NCI-H1694 treated with DMSO at 0.1 percent for 48 hours (cell line): ENCODE results near the gene TMEM179.

Experiments used
- DNase-seq: peaks from one replicate; lab custom pipeline; 2025; lab: John Stamatoyannopoulos, UW

The TMEM179 gene

DNA sequence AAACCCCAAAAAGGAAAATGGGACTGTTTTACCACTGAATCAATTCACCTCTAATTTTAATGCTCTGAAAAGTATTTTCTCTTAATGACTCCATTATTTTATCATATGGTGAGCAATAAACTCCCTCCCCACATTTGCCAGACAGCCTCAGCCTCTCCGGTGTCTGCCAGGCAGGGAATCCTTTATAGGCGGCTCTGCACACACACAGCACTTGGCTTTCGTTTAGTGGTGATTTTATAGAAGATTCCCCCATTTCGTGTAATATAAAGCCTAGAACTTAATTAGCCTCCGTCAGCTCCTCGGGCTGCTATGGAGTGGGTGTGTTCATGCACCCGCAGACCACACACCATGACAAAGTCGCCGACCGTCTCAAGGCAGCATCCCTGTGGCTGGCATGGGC lies 35.1 kb downstream of the TMEM179 start:
- DNase-seq, result peak; percentile 52

- no peak for DNase-seq
Measured at GRCh38 chr14:104568620-104569019, 36.0 kb downstream of the TMEM179 start.

- DNase-seq, result no peak
Measured at GRCh38 chr14:104567957-104568225, 36.7 kb downstream of the TMEM179 start.

DNA sequence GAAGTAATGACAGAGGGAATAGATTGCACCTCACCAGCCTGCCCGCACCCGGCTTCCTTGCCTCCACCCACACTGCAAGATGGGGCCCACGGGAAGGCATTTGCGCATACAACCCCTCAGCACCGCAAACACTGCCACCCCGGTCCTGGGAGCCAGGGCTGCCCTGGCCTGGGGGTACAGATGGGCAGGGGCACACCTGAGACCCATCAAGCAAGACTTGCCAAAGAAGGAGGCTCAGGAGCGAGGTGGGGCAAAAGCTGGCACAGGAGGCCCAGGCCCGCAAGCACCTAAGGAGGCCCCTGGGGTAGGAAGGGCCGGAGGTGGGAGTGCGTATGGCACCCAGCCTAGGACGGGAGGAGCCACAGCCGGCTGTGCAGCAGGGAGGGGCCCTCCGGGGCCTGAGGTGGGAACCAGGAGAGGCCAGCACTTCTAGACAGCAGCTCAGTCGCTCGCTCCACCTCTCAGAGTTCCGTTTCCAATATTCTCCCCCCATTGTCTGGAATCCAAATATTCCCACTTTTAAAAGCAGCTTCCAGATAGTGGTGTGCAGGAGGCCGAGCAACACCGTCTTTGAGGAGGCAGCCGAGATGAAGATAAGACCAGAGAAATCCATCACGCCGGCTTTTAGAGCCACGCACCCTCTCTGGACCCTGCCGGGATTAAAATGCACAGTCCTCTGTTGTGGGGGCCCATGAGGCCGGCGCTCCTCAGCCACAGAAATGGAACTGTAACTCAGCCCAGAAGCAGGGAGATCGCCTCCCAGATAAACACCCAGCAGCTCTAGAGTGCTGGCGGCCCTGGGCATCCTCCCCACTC lies 37.2 kb downstream of the TMEM179 start:
- peak; percentile 30 for DNase-seq

DNA sequence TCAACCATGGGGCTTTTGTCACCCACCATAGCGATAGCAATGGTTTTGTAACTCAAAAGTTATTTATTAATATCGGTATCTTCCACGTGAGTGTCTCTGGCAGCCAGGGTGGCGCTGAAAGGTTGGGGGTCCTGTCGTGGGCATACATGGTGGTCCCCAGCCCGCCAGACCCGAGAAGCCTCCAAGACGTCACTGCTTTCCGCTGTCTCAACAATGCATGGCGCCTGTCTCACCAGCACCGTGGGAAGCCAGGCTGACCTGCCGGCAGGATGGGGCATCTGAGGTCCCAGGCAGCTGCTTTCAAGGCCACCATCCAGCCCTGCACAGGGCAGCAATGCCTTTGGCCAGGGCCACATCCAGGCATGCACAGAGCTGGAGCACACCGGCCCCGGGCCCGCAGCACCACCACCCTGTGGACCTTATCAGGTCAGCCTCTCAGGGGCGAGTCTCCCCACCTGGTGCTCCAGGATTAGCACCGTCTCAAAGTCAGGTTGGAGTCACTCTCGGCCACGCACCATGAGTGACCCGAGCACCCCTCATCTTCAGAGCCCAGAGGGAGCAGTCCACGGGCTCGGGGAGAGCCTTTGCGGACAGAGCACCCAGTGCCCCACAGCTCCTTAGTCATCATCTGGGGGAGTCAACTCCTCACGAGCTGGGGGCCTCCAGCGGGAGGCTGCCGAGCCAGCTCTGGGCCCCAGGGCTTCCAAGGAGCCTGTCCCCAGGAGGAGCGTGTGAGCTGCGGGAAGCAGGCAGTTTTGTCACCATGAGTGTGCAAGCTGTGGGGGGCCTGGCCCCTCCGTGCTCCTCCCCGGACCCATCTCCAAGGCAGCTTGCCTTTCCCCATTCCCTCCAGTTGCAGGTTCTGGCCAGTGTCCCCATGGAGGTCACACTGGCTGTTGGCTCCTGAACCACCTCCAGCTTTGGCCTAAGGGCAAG lies 39.6 kb downstream of the TMEM179 start:
- DNase-seq, result no peak

GRCh38 chr14:104563742-104564615 lies 40.6 kb downstream of the TMEM179 start:
- peak; percentile 94 for DNase-seq

DNA sequence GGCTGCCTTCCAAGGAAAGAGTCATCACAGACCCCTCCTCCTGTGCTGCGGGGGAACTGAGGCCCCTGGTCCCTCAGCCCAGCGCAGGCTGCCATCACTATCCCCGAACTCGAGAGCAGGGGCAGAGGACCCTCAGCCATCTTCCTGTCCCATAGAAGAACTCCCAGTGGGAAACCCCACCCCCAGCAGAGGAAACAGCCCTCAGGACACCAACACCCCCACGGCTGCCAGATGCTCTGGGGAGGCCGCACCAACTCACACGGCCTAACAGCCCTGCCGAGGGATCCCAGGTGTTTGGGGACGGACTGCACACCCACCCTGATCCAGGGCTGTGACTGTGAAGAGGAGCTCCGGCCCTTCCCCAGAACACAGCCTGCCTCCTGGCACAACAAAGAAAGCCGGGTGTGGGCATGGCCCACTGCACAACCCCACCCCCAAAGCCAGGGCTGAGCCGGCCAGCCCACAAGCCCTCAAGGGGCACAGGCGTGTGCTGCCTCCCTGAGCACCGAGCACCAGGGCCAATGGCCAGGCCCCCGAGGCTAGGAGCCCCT lies 41.3 kb downstream of the TMEM179 start:
- peak; percentile 66 for DNase-seq

GRCh38 chr14:104562606-104563005 lies 42.0 kb downstream of the TMEM179 start:
- DNase-seq, result no peak

GRCh38 chr14:104561632-104562495 lies 42.7 kb downstream of the TMEM179 start:
- DNase-seq, result no peak

GRCh38 chr14:104561124-104561557 lies 43.4 kb downstream of the TMEM179 start:
- peak; percentile 68 for DNase-seq

DNA sequence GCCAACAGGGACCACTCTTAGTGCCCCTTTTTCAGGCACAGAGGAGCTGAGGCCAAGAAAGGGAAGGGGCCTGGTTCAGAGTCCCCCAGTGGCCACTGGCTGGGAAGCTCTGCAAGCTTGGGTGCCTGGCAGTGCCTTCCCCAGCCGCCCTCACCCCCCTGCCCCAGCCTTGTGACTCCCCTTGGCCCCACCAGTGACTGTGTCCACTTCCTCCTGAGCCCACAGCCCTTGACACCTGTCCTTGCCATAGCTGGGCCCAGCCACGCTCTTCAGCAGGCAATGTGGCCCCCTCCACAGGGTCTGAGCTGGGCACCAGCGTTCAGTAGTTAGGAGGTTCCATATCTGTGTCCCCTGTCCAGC lies 44.0 kb downstream of the TMEM179 start:
- no peak for DNase-seq

- no peak for DNase-seq
Measured at GRCh38 chr14:104559804-104560585, 44.6 kb downstream of the TMEM179 start.

DNA sequence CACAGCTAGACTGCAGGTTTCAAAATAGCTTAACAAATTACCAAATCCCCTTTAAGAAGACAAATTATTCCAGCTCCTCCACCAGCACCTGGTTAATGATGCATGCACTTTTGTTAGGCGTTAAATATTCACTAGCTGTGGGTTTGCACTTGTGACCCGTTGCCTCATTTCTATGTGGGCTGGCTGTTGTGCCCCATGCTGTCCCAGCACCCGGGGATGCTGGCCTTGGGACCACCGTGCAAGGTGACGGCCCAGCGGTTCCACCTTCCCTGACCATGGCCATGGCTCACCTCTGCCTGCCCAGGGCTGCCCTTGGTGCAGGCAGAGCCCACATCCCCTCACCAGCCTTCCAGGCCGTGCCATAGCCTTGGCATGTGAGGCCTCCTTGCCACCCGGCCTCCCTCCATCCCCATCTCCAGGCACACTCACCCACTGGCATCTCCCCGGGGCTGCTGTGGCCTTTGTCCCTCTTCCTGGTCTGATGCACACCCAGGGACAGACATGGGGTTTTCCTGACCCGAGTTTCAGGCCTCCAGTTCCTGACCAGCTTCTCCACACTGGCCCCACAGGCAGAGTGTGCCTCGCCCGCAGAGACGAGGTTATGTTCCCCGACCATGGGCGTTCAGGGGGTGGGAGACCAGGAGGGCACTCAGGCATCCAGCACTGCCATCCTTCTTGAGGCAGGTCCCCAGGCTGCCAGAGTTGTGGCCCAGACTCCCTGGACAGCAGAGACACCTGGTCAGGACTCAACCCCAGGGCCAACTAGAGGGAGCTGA lies 45.4 kb downstream of the TMEM179 start:
- DNase-seq, result no peak

DNA sequence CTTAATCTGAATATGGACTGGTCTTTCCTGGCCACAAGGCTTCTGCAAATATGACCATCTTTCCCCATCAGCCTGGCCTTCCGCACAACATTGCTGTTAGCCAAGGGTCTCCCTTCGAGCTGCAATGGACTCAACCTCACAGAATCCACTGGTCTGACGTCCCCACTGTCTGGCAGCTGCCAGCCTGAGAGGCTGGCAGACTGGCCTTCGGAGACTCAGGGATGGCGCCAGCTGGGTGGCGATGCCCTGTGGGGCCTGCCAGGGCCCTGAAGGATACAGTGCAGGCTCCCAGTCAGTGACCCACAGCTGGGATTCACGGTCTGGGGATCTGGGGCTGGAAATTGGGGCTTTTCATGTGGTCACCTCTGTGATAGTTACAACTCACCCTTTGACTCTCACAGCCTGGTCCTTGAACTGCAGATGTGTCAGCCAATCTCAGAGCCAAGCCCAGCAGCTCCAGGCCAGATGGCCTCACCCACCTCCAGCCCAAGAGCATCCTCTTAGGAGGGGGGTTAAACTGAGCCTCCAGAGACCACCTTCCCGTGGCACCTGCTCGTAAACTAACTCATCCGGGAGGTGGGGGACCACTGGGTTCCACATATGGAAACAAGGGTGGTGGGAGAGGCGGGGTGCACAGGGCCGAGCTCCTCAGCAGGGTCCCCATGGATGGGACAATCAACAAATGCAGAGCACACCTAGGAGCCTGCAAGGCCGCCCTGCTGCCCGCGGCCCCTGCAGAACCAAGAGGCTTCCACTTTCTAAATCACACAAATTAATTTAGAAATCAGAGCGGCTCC lies 46.1 kb downstream of the TMEM179 start:
- DNase-seq, result no peak

DNA sequence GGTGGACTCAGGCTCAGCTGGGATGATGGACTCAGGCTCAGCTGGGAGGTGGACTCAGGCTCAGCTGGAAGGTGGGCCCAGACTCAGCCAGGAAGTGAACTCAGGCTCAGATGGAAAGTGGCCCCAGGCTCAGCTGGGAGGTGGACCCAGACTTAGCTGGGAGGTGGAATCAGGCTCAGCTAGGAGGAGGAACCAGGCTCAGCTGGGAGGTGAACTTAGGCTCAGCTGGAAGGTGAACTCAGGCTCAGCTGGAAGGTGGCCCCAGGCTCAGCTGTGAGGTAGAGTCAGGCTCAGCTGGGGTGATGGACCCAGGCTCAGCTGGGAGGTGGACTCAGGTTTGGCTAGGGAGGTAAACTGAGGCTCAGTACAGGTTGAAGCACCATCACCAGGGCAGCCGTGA lies 46.8 kb downstream of the TMEM179 start:
- no peak for DNase-seq

GRCh38 chr14:104557086-104557485 lies 47.5 kb downstream of the TMEM179 start:
- DNase-seq, result no peak

- DNase-seq, result no peak
Measured at GRCh38 chr14:104556256-104557021, 48.1 kb downstream of the TMEM179 start.
